OCI-LY3 (cell line): ENCODE measurements around the gene VCL.
"Not testable (repeated sequence)": the region's sequence is repeated elsewhere in the genome, so short reads cannot be mapped to it uniquely, and the experiment has no call there.

Source experiments
- H2AFZ ChIP-seq: fragments of 200-600, 300-600 bp; shearing (Covaris generic); 2 replicates; pipeline ENCODE4 v1.6.0; 2014; ENCODE audit warnings: antibody characterized with exemption, low read depth, low read length
- H3K27ac ChIP-seq: fragments of 200-600, 300-600 bp; sonication (generic); 2 replicates; pipeline ENCODE4 v1.5.1; 2014; ENCODE audit warnings: mild to moderate bottlenecking, low read length, moderate library complexity, mixed read lengths
- H3K27me3 ChIP-seq: fragments of 200-600, 300-600 bp; sonication (generic); 2 replicates; pipeline ENCODE4 v1.6.1; 2014; ENCODE audit warnings: low read depth, low read length, mixed read lengths
- H3K36me3 ChIP-seq: fragments of 200-600, 300-600 bp; sonication (generic); replicated peaks from 2 replicates; pipeline ENCODE3; 2014; ENCODE audit warnings: low read depth, low read length, mixed read lengths
- H3K4me1 ChIP-seq: fragments of 300-600, 200-600 bp; sonication (generic); 2 replicates; pipeline ENCODE4 v1.6.1; 2014; ENCODE audit warnings: low read length, mixed read lengths
- H3K4me2 ChIP-seq: fragments of 200-600, 300-600 bp; sonication (generic); 2 replicates; pipeline ENCODE4 v1.6.1; 2014; ENCODE audit warnings: low read length, mixed read lengths
- H3K4me3 ChIP-seq: fragments of 300-600, 200-600 bp; sonication (generic); 2 replicates; pipeline ENCODE4 v1.5.1; 2014; ENCODE audit warnings: antibody characterized with exemption, mild to moderate bottlenecking, low read length, moderate library complexity
- H3K79me2 ChIP-seq: fragments of 300-600, 200-600 bp; shearing (Covaris generic); 2 replicates; pipeline ENCODE4 v1.6.1; 2014; ENCODE audit warnings: mild to moderate bottlenecking, low read length, mixed read lengths
- H3K9ac ChIP-seq: fragments of 300-600, 200-600 bp; shearing (Covaris generic); 2 replicates; pipeline ENCODE4 v1.6.0; 2014; ENCODE audit warnings: mild to moderate bottlenecking, low read length, moderate library complexity
- H3K9me3 ChIP-seq: fragments of 200-600, 300-600 bp; shearing (Covaris generic); 2 replicates; pipeline ENCODE4 v1.6.1; 2014; ENCODE audit warnings: low read length, mixed read lengths; ENCODE audit not compliant: insufficient read depth
- H4K20me1 ChIP-seq: fragments of 200-600, 300-600 bp; sonication (generic); 2 replicates; pipeline ENCODE4 v1.6.1; 2016; ENCODE audit warnings: low read length, mixed read lengths; ENCODE audit not compliant: insufficient read depth
- CTCF ChIP-seq: fragments of 200-600, 300-600 bp; sonication (generic); IDR thresholded peaks from 2 replicates; pipeline ENCODE4 v1.5.1; 2014; ENCODE audit warnings: antibody characterized with exemption, low read length, low read depth
- EZH2phosphoT487 ChIP-seq: fragments of 200-600 bp; shearing (Covaris generic); IDR thresholded peaks from 2 replicates; pipeline ENCODE4 v1.6.1; 2018; ENCODE audit warnings: antibody characterized with exemption, mixed run types, low read depth

VCL gene

GRCh38 chr10:74056050-74056818, 58.3 kb downstream of the VCL start:
- H3K27me3 ChIP-seq, result no peaks in the 10 kb centered on the region
- H4K20me1 ChIP-seq, result 0 out of 2 replicates have a peak, but pooled peaks cover 3% of the 10 kb centered on the region
- no peak overlapping the region for H2AFZ ChIP-seq
- H3K27ac ChIP-seq, result no peak overlapping the region
- H3K36me3 ChIP-seq, result no peaks in the 10 kb centered on the region
- peaks cover 18% of the 10 kb centered on the region for H3K4me1 ChIP-seq
- H3K9ac ChIP-seq, result no peak overlapping the region
- no peak overlapping the region for H3K4me3 ChIP-seq
- H3K9me3 ChIP-seq, result no peaks in the 10 kb centered on the region
- no peaks in the 10 kb centered on the region for H3K79me2 ChIP-seq
- no peak for TF ChIP-seq CTCF
- TF ChIP-seq EZH2phosphoT487, result no peak
- peak overlapping the region; percentile 31 for H3K4me2 ChIP-seq

- Histone ChIP-seq H3K4me3 (no peak overlapping the region), H3K27me3 (no peaks in the 10 kb centered on the region), H3K27ac (no peak overlapping the region), H3K79me2 (no peaks in the 10 kb centered on the region), H3K9me3 (no peaks in the 10 kb centered on the region), H3K36me3 (no peaks in the 10 kb centered on the region), H2AFZ (no peak overlapping the region), H4K20me1 (0 out of 2 replicates have a peak, but pooled peaks cover 3% of the 10 kb centered on the region), H3K4me1 (peaks cover 18% of the 10 kb centered on the region), H3K4me2 (no peak overlapping the region), H3K9ac (no peak overlapping the region)
- TF ChIP-seq EZH2phosphoT487, result no peak
Observed at GRCh38 chr10:74058071-74058470, 60.2 kb downstream of the VCL start.

- H3K9me3 ChIP-seq, result no peaks in the 10 kb centered on the region
- no peak overlapping the region for H3K4me3 ChIP-seq
- H3K4me1 ChIP-seq, result peaks cover 18% of the 10 kb centered on the region
- H2AFZ ChIP-seq, result no peak overlapping the region
- no peaks in the 10 kb centered on the region for H3K27me3 ChIP-seq
- H3K9ac ChIP-seq, result no peak overlapping the region
- no peaks in the 10 kb centered on the region for H3K79me2 ChIP-seq
- no peak overlapping the region for H3K27ac ChIP-seq
- no peaks in the 10 kb centered on the region for H3K36me3 ChIP-seq
- 0 out of 2 replicates have a peak, but pooled peaks cover 3% of the 10 kb centered on the region for H4K20me1 ChIP-seq
- TF ChIP-seq CTCF (peak; percentile 31; the same call in 1 of the 2 replicates), EZH2phosphoT487 (no peak)
- H3K4me2 ChIP-seq, result no peak overlapping the region
Observed at GRCh38 chr10:74058658-74059057, 60.7 kb downstream of the VCL start.

GRCh38 chr10:74061104-74061503, 63.2 kb downstream of the VCL start:
- H3K9ac ChIP-seq, result no peak overlapping the region
- no peak overlapping the region for H3K4me2 ChIP-seq
- H2AFZ ChIP-seq, result no peak overlapping the region
- no peak overlapping the region for H3K4me3 ChIP-seq
- H4K20me1 ChIP-seq, result 0 out of 2 replicates have a peak, but pooled peaks cover 3% of the 10 kb centered on the region
- H3K4me1 ChIP-seq, result peaks cover 12% of the 10 kb centered on the region
- TF ChIP-seq CTCF, result no peak
- no peak for TF ChIP-seq EZH2phosphoT487
- H3K79me2 ChIP-seq, result no peaks in the 10 kb centered on the region
- no peaks in the 10 kb centered on the region for H3K27me3 ChIP-seq
- no peak overlapping the region for H3K27ac ChIP-seq
- no peaks in the 10 kb centered on the region for H3K9me3 ChIP-seq
- no peaks in the 10 kb centered on the region for H3K36me3 ChIP-seq

GRCh38 chr10:74061978-74062377, 64.1 kb downstream of the VCL start:
- not testable (repeated sequence) for H3K27me3 ChIP-seq, H2AFZ ChIP-seq, H4K20me1 ChIP-seq, H3K36me3 ChIP-seq, H3K4me2 ChIP-seq, H3K4me3 ChIP-seq, H3K4me1 ChIP-seq, H3K9ac ChIP-seq, H3K27ac ChIP-seq, H3K79me2 ChIP-seq, H3K9me3 ChIP-seq
